ENCODE measurements around the gene SLC28A1. TPM values are rescaled to one million over a fixed set of nuclear protein-coding genes. Genes with fewer than 3 reads are reported as not detected.
A peak's percentile ranks its signal among the peaks of the same experiment; 100 is the strongest.

SLC28A1 gene
- polyA plus RNA-seq, 1 donor (not counting 4 experiments of a cell fraction or from before 2014, with no cell fraction given) = not detected

DNA sequence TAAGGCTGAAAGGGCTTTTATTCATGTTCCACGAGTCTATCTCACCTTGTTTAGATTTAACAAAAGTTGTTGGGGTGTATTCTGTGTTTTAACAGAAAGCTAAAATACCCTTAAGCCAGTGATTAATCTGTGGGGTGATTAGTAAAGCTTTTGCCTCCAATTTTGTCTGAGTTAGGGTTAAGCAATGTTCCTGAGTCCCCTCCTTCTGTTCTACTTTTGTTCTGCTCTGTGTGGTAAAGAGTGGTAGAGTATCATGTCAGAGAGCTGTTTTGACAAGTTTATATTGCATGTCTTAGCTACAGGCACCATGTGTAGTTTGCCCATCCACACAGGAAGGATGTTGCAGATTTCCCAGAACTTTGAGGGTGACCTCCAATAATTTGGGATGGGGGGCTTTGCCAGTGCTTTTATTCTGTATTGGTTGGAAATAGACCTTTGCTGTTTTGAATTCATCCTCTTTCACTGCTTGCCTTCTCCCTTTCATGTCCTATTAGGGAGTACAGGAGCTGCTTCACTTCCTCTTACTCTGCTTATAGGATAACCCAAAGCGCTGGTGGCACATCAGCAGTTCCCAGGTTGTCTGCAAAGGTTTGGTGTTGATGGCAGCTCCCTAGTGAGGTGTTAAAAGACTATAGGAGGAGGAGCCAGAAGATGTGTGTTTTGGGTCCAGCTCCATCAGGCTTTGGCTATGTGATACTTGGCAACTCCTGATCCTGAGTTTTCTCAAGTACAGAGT lies 104.6 kb downstream of the SLC28A1 start:
- DNase-seq (ENCODE audit: low read depth, low spot score) (no peak), FAIRE-seq (peak; percentile 5)
- H2AFZ ChIP-seq (ENCODE audit: control insufficient read depth, low read length) = no peak overlapping the region
- peak overlapping the region; percentile 39 for H3K27ac ChIP-seq (ENCODE audit: control insufficient read depth, insufficient read depth, low read length)
- no peak for TF ChIP-seq EZH2 (IDR thresholded peaks at IDR 0.05; ENCODE audit: low read length)
- TF ChIP-seq, protein P1, sequence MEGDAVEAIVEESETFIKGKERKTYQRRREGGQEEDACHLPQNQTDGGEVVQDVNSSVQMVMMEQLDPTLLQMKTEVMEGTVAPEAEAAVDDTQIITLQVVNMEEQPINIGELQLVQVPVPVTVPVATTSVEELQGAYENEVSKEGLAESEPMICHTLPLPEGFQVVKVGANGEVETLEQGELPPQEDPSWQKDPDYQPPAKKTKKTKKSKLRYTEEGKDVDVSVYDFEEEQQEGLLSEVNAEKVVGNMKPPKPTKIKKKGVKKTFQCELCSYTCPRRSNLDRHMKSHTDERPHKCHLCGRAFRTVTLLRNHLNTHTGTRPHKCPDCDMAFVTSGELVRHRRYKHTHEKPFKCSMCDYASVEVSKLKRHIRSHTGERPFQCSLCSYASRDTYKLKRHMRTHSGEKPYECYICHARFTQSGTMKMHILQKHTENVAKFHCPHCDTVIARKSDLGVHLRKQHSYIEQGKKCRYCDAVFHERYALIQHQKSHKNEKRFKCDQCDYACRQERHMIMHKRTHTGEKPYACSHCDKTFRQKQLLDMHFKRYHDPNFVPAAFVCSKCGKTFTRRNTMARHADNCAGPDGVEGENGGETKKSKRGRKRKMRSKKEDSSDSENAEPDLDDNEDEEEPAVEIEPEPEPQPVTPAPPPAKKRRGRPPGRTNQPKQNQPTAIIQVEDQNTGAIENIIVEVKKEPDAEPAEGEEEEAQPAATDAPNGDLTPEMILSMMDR (optimal IDR thresholded peaks at IDR 0.05 in 1 of 3, IDR thresholded peaks at IDR 0.05 in 1 of 3, conservative IDR thresholded peaks at IDR 0.05 in 1 of 3; ENCODE audit: extremely low read depth in 1 of 3, insufficient read depth in 2 of 3, low read length in 3 of 3) = no peak
- H3K27me3 ChIP-seq (ENCODE audit: control insufficient read depth, extremely low read depth, insufficient read depth, low read length) = no peaks in the 10 kb centered on the region
- H3K9ac ChIP-seq (ENCODE audit: control insufficient read depth, extremely low read depth, insufficient read depth, low read length) = no peak overlapping the region
- peaks cover 23% of the 10 kb centered on the region for H3K4me1 ChIP-seq (ENCODE audit: control insufficient read depth, extremely low read depth, insufficient read depth, low read length)
- H3K9me1 ChIP-seq (ENCODE audit: control insufficient read depth, extremely low read depth, insufficient read depth, low read length) = no peaks in the 10 kb centered on the region
- peaks cover 6% of the 10 kb centered on the region for H3K79me2 ChIP-seq (ENCODE audit: control insufficient read depth, insufficient read depth, low read length)
- no peaks in the 10 kb centered on the region for H3K9me3 ChIP-seq (ENCODE audit: control insufficient read depth, low read depth, low read length)
- H3K4me2 ChIP-seq (ENCODE audit: control insufficient read depth, extremely low read depth, insufficient read depth, low read depth, low read length) = peak overlapping the region; percentile 40
- no peaks in the 10 kb centered on the region for H4K20me1 ChIP-seq (ENCODE audit: control insufficient read depth, extremely low read depth, insufficient read depth, low read length)
- dilution Hi-C loops (cut with MboI; ENCODE audit: extremely low pct_ligation_motif_present, low sequenced_read_pairs) = no loop called here
- no peaks in the 10 kb centered on the region for H3K36me3 ChIP-seq (ENCODE audit: control insufficient read depth in 2 of 2, extremely low read depth in 1 of 2, insufficient read depth in 2 of 2, low read length in 2 of 2)
- no peak overlapping the region for H3K4me3 ChIP-seq (ENCODE audit: control insufficient read depth in 2 of 3, extremely low read depth in 1 of 3, insufficient read depth in 2 of 3, low read depth in 1 of 3, low read length in 3 of 3)

DNA sequence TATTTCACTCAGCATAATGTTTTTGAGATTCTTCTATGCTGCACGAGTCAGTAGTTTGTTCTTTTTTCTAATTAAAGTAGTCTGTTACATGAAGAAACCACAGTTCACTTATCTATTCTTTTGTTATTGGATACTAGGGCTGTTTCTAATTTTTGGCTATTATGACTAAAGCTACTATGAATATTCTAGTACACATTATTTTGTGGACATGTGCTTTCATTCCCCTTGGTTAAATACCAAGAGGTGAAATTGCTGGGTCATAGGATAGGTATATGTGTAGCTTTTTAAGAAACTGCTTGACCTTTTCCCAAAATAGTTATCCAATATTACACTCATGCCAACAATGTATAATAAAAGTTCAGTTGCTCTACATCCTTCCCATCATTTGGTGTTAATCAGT lies 106.0 kb downstream of the SLC28A1 start:
- Histone ChIP-seq H3K27me3 (ENCODE audit: control insufficient read depth, extremely low read depth, insufficient read depth, low read length) (no peaks in the 10 kb centered on the region), H4K20me1 (ENCODE audit: control insufficient read depth, extremely low read depth, insufficient read depth, low read length) (no peaks in the 10 kb centered on the region), H3K4me1 (ENCODE audit: control insufficient read depth, extremely low read depth, insufficient read depth, low read length) (peaks cover 23% of the 10 kb centered on the region), H3K36me3 (ENCODE audit: control insufficient read depth in 2 of 2, extremely low read depth in 1 of 2, insufficient read depth in 2 of 2, low read length in 2 of 2) (no peaks in the 10 kb centered on the region), H3K79me2 (ENCODE audit: control insufficient read depth, insufficient read depth, low read length) (peaks cover 5% of the 10 kb centered on the region), H3K9me3 (ENCODE audit: control insufficient read depth, low read depth, low read length) (no peaks in the 10 kb centered on the region), H2AFZ (ENCODE audit: control insufficient read depth, low read length) (no peak overlapping the region), H3K9ac (ENCODE audit: control insufficient read depth, extremely low read depth, insufficient read depth, low read length) (no peak overlapping the region), H3K4me3 (ENCODE audit: control insufficient read depth in 2 of 3, extremely low read depth in 1 of 3, insufficient read depth in 2 of 3, low read depth in 1 of 3, low read length in 3 of 3) (no peak overlapping the region), H3K4me2 (ENCODE audit: control insufficient read depth, extremely low read depth, insufficient read depth, low read depth, low read length) (no peak overlapping the region), H3K9me1 (ENCODE audit: control insufficient read depth, extremely low read depth, insufficient read depth, low read length) (no peaks in the 10 kb centered on the region), H3K27ac (ENCODE audit: control insufficient read depth, insufficient read depth, low read length) (no peak overlapping the region)
- no peak for DNase-seq (ENCODE audit: low read depth, low spot score)
- dilution Hi-C loops (cut with MboI; ENCODE audit: extremely low pct_ligation_motif_present, low sequenced_read_pairs) = no loop called here
- no peak for TF ChIP-seq EZH2 (IDR thresholded peaks at IDR 0.05; ENCODE audit: low read length)
- TF ChIP-seq, protein P1 (optimal IDR thresholded peaks at IDR 0.05 in 1 of 3, IDR thresholded peaks at IDR 0.05 in 1 of 3, conservative IDR thresholded peaks at IDR 0.05 in 1 of 3; ENCODE audit: extremely low read depth in 1 of 3, insufficient read depth in 2 of 3, low read length in 3 of 3) = no peak
- no peak for FAIRE-seq

All from keratinocyte (primary cell).